GM12864 (cell line): Measurements from ENCODE around the gene EIF5.

Source experiments
- DNase-seq: peaks from one replicate; pipeline ENCODE4 v3.0.0-alpha.2; 2011; ENCODE audit warnings: low read depth
- H3K4me3 ChIP-seq: 2 replicates; pipeline ENCODE4 v1.5.1; 2011; ENCODE audit warnings: mild to moderate bottlenecking, low read depth, low read length, control low read depth
- CTCF ChIP-seq: IDR thresholded peaks from 2 replicates; pipeline ENCODE4 v1.5.1; 2011; ENCODE audit warnings: low read depth, mild to moderate bottlenecking, moderate library complexity, low read length, control low read depth, inconsistent platforms; ENCODE audit errors: missing control alignments

EIF5 gene

DNA sequence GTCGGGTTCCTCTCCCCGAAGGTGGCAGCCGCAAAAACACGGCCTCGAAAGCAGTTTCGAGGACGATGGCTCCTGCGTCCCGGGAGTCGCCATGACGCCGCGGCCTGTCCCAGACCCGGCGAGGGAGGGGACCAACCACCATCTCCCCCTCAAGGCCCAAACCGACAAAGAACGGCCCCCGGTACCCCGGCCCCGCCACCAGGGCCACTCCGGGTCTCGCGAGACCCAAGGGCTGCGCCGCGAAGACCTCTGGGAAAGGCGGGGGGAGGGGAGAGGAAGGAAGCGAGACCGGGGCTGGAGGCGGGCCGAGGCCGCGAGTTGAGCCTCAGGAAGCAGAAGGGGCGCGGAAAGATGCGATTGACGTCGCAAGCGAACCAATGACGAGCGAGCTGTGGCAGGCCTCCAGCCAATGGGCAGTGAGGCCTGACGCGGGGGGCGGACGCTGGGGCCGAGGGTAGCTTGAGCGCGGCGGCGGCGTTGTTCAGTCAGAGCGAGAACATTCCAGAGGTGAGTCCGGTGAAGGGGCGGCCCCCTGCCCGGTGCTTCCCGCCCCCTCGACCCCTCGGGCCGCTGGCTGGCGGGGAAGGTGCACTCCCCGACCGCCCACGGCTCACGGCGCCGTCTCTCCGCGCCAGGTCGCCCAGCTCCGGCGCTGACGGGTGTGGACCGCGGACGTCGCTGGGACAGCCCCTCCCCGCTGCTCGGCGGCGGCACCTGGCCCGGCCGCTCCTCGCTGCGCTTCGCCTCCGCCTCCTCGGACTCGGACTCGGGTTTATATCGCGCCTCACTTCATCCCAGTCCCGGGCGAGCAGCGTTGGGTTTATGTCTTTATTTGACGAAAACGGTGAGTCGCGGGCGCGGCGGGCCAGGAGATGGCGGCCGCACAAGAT is at the start of gene EIF5:
TSS of gene EIF5 (plus strand) at position 484 of the 890 bp plus-strand sequence. CDS start 1,624 bp downstream, outside the sequence.
- peak; percentile 11 for TF ChIP-seq CTCF
- peak within 1 kb of the TSS; percentile 98 for H3K4me3 ChIP-seq
- peak; percentile 95 for DNase-seq

GRCh38 chr14:103284574-103285467 is 49.2 kb upstream of the EIF5 start:
- H3K4me3 ChIP-seq, result no peak overlapping the region
- no peak for TF ChIP-seq CTCF
- DNase-seq, result no peak

- H3K4me3 ChIP-seq, result no peak overlapping the region
- TF ChIP-seq CTCF, result no peak
- no peak for DNase-seq
Observed at GRCh38 chr14:103286460-103286859, 47.6 kb upstream of the EIF5 start.

GRCh38 chr14:103286968-103287850 is 46.8 kb upstream of the EIF5 start:
- DNase-seq, result no peak
- no peak for TF ChIP-seq CTCF
- H3K4me3 ChIP-seq, result no peak overlapping the region

DNA sequence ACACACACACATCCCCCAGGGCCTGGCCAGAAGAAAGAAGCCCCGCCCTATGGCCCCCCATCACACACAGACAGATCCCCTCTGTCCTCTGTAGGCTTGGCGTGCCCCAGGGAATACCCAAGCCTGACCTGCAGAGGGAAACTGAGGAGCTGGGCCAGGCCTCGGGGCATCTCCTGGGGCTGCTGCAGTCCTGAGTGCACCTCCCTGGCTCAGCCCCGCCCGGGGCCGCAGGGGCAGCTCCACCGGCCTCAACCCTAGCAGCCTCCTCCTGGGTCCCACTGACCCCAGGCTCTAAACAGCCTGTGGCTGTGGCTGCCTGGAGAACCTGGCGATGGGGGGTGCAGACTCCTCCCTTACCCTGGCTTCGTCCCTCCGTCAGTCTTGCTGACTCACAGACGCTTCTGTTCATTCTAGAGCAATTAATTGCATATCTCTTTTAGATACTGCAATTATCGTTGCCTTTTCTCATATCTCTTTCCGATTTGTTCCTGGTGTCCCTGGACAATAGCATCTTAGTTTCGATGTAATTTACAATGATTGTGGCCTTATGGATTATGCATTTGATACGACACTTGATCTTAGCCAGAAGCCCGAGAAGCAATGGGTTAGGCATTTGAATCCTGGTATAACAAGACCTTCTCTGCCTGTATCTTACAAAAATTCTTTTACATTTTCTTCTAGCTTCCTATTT is 45.8 kb upstream of the EIF5 start:
- DNase-seq, result no peak
- no peak for TF ChIP-seq CTCF
- no peak overlapping the region for H3K4me3 ChIP-seq

- no peak overlapping the region for H3K4me3 ChIP-seq
- DNase-seq, result no peak
- no peak for TF ChIP-seq CTCF
Observed at GRCh38 chr14:103290056-103290455, 44.0 kb upstream of the EIF5 start.
